AG08395 (cell line): ENCODE results near the gene RP2.
A peak's percentile ranks its signal among the peaks of the same experiment; 100 is the strongest.

Experiments used
- DNase-seq: peaks from one replicate; pipeline ENCODE4 v3.0.0; 2012; ENCODE audit warnings: mixed read lengths, low spot score

The RP2 gene

GRCh38 chrX:46844913-46845312, 8.1 kb downstream of the RP2 start:
- no peak for DNase-seq

DNA sequence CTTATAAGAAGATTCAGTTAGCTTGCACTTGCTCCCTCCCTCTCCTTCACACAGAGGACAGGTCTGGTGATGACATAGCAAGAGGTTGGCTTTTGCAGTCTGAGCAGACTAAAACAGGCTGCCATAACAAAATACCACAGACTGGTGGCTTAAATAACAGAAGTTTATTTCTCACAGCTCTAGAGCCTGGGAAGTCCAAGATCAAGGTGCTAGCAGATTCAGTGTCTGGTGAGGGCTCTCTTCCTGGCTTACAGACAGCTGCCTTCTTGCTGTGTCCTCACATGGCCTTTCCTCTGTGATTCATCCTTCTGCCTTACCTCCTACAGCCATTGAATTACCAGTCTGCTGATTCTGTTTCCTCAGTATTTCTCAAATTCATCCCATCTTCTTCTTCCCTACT, 13.1 kb downstream of the RP2 start:
- DNase-seq, result no peak

- DNase-seq, result no peak
Measured at GRCh38 chrX:46850771-46851170, 13.9 kb downstream of the RP2 start.

DNA sequence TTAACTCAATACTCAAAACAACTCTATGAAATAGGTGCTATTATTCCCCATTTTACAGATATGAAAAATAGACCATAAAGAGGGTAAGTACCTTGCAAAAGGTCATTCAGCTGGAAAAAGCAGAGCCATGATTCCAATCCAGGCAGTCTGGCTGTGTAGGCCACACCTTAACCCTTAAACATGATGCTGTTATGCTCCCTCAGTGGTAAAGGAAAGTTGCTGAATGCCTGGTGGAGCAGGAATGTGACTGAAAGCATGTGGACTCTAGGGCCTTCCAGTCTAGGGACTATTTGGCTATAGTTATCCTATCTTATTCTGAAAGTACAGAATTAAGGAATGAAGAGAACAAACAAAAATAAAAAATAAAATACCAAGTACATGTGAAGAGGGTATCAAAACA, 19.6 kb downstream of the RP2 start:
- DNase-seq, result no peak

DNA sequence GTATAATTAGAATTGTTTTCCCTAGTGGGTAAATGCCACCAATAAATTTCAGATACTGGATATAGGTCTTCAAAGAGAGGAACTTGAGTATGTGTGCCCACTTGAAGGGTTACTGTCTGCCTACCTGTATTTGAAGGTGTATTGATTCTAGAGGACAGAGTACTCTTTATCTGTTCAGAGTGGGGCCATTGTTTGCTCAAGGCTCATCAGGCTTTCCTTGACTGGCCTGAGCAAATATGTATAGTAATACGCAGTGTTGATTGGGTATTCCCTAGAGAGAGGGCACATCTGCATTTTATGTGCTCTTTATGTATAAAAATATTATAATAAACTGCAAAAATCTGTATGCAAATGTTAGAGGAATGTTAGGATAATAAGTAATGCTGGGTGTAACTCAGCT, 23.7 kb downstream of the RP2 start:
- DNase-seq, result no peak

- DNase-seq, result no peak
Measured at GRCh38 chrX:46863072-46863471, 26.2 kb downstream of the RP2 start.

DNA sequence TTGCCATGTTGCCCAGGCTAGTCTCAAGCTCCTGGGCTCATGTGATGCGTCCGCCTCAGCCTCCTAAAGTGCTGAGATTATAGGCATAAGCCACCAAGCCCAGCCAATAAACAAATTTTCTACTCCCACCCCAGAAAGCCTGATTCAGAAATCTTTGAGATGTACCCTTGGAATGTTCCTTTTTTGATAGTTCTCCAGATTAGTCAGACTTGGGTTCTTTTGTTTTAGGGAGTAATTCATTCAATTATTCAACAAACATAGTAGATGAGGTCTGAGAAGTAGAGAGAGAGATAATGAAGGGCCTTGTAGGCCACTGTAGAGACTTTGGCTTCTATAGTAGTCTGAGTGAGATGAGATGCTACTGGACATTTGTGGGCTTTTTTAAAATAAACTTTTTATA, 27.8 kb downstream of the RP2 start:
- DNase-seq, result peak; percentile 5

GRCh38 chrX:46865281-46865680, 28.4 kb downstream of the RP2 start:
- peak; percentile 38 for DNase-seq

- no peak for DNase-seq
Measured at GRCh38 chrX:46866726-46867125, 29.9 kb downstream of the RP2 start.

- DNase-seq, result no peak
Measured at GRCh38 chrX:46873746-46874145, 36.9 kb downstream of the RP2 start.

- DNase-seq, result no peak
Measured at GRCh38 chrX:46876901-46877300, 40.1 kb downstream of the RP2 start.

DNA sequence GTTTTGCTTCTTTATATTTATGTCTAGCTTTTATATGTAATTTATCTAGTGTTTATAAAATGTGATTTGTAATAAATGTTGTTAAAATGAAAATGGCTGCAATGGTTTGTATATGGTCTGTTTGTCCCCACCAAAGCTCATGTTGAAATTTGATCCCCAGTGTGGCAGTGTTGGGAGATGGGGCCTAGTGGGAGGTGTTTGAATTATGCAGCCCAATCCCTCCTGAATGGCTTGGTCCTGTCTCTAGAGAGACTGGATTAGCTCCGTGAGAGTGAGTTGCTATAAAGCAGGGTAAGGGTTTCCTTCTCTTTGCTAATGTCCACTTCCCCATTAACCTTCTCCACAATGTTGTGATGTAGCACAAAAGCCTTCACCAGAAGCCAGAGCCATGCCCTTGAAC, 45.4 kb downstream of the RP2 start:
- DNase-seq, result no peak

- DNase-seq, result no peak
Measured at GRCh38 chrX:46884799-46885198, 48.0 kb downstream of the RP2 start.

- DNase-seq, result no peak
Measured at GRCh38 chrX:46898207-46898606, 61.4 kb downstream of the RP2 start.

GRCh38 chrX:46903458-46904242, 66.8 kb downstream of the RP2 start:
- peak; percentile 83 for DNase-seq

DNA sequence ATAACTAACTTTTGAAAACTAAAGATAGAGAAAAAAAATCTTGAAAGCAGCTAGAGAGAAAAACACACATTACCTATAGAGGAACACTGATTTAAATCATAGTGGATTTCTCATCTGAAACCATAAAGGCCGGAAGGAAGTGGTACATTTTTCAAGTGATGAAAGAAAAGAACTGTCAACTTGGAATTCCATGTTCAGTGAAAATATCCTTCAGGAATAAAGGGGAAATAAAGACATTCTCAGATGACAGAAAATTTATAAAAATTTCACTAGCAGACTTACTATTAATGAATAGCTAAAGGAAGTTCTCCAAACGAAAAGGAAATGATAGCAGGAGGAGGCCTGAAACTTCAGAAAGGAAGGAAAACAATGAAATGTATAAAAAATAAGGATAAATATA, 67.8 kb downstream of the RP2 start:
- DNase-seq, result no peak

GRCh38 chrX:46910415-46910814, 73.6 kb downstream of the RP2 start:
- DNase-seq, result no peak

- DNase-seq, result peak; percentile 70
Measured at GRCh38 chrX:46912098-46912602, 75.3 kb downstream of the RP2 start, which contains the start of gene JADE3. TSS of gene JADE3 (plus strand) at chrX:46912421. CDS start at chrX:46984895, 72,474 bp downstream.

GRCh38 chrX:46912603-46913491, 76.0 kb downstream of the RP2 start:
- peak; percentile 43 for DNase-seq

- no peak for DNase-seq
Measured at GRCh38 chrX:46913667-46914066, 76.8 kb downstream of the RP2 start.

DNA sequence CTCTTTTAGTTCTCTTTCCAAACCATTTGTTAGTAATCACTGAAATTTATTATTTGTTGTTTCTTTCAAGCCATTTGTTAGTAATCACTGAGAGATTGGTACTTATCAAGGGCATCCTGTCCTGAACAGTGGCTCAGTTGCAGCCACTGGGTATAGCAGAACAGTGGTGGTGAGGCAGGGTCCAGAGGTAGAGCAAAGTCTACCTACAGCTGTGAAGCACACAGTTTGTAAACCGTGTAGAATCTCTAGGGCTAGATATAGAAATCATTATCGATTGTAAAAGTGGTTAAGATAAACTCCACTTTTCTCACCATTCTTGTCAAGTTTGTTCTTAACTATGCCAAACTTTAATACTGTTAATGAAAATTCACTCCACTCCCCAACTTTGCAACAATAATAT, 79.4 kb downstream of the RP2 start:
- DNase-seq, result no peak

DNA sequence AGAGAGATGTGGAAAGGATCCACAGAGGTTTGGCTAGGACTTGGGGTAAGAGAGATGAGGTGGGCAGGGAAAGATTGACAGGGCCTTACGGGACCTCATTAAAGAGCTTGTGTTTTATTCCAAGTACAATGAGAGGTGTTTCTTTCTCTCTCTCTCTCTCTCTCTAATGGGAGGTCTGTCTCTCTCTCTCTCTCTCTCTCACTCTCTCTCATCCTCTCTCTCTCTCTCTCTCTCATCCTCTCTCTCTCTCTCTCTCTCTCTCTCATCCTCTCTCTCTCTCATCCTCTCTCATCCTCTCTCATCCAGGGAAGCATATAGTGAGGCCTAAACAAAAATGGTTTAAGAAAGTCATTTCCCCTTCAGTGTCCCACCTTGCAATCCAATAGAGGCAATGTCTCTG, 80.8 kb downstream of the RP2 start:
- no peak for DNase-seq

GRCh38 chrX:46918434-46918833, 81.6 kb downstream of the RP2 start:
- no peak for DNase-seq
